GM12878 (cell line): ENCODE data around the gene NUDT22. TPM values are rescaled to one million over a fixed set of nuclear protein-coding genes. Genes with fewer than 3 reads are reported as not detected.

Experiments
- BHLHE40 ChIP-seq, 2 experiments: fragments of 450-650 bp in 1 of 2; IDR thresholded peaks; 2 replicates each; pipeline ENCODE4 v1.6.1; 2011 to 2017; ENCODE audit warnings: low read depth in 2 of 2, borderline replicate concordance in 1 of 2, improper control_type of control experiment in 1 of 2, low read length in 1 of 2, mild to moderate bottlenecking in 1 of 2
- CEBPZ ChIP-seq: fragments of 150-350 bp; IDR thresholded peaks from 2 replicates; pipeline ENCODE4 v1.6.1; 2016; ENCODE audit warnings: low read depth, low read length
- CUX1 ChIP-seq: IDR thresholded peaks from 2 replicates; pipeline ENCODE4 v1.6.1; 2012; ENCODE audit warnings: improper control_type of control experiment, low read depth, low read length; ENCODE audit not compliant: insufficient replicate concordance
- E4F1 ChIP-seq: fragments of 450-650 bp; IDR thresholded peaks from 2 replicates; pipeline ENCODE4 v1.6.1; 2018; ENCODE audit warnings: borderline replicate concordance, mild to moderate bottlenecking; ENCODE audit not compliant: partially characterized antibody
- GATAD2B ChIP-seq: fragments of 450-650 bp; conservative IDR thresholded peaks from 2 replicates; pipeline ENCODE4 v1.6.1; 2017; ENCODE audit warnings: low read depth, mild to moderate bottlenecking, moderate library complexity
- MTA2 ChIP-seq: fragments of 450-650 bp; IDR thresholded peaks from 2 replicates; pipeline ENCODE4 v1.6.1; 2016; ENCODE audit warnings: low read depth, mild to moderate bottlenecking, moderate library complexity
- NR2F1 ChIP-seq: fragments of 450-650 bp; conservative IDR thresholded peaks from 2 replicates; pipeline ENCODE4 v1.6.1; 2017; ENCODE audit warnings: mild to moderate bottlenecking
- PML ChIP-seq: IDR thresholded peaks from 2 replicates; pipeline ENCODE4 v1.6.1; 2012; ENCODE audit warnings: low read length, inconsistent platforms
- POLR2A ChIP-seq: IDR thresholded peaks from 2 replicates; pipeline ENCODE4 v1.6.1; 2011; ENCODE audit warnings: low read depth, mild to moderate bottlenecking, low read length
- POU2F2 ChIP-seq: IDR thresholded peaks from 3 replicates; pipeline ENCODE4 v1.6.1; 2011; ENCODE audit warnings: low read depth, mild to moderate bottlenecking, low read length, borderline replicate concordance
- RELA ChIP-seq: fragments of 450-650 bp; IDR thresholded peaks from 2 replicates; pipeline ENCODE4 v1.8.0; 2014; ENCODE audit warnings: borderline replicate concordance; ENCODE audit not compliant: partially characterized antibody
- SMAD5 ChIP-seq: IDR thresholded peaks from 2 replicates; pipeline ENCODE4 v1.6.1; 2016; ENCODE audit warnings: antibody characterized with exemption, low read depth
- SREBF2 ChIP-seq: IDR thresholded peaks from 2 replicates; pipeline ENCODE4 v1.6.1; 2012; ENCODE audit warnings: mild to moderate bottlenecking, low read length
- SRF ChIP-seq, 2 experiments: IDR thresholded peaks; 2 replicates each; pipeline ENCODE4 v1.6.1; 2011; ENCODE audit warnings: low read depth in 2 of 2, low read length in 2 of 2, mild to moderate bottlenecking in 1 of 2, moderate library complexity in 1 of 2
- STAT3 ChIP-seq: IDR thresholded peaks from 2 replicates; pipeline ENCODE4 v1.6.1; 2011; ENCODE audit warnings: low read depth, low read length, improper control_type of control experiment
- USF1 ChIP-seq: IDR thresholded peaks from 2 replicates; pipeline ENCODE4 v1.6.1; 2011; ENCODE audit warnings: borderline replicate concordance, low read depth, mild to moderate bottlenecking, moderate library complexity, mixed read lengths, low read length; ENCODE audit not compliant: insufficient read depth; ENCODE audit errors: extremely low read length
- ZNF217 ChIP-seq: fragments of 450-650 bp; IDR thresholded peaks from 2 replicates; pipeline ENCODE4 v1.6.1; 2017; ENCODE audit warnings: antibody characterized with exemption, mild to moderate bottlenecking
- ZNF384 ChIP-seq: IDR thresholded peaks from 2 replicates; pipeline ENCODE4 v1.6.1; 2012; ENCODE audit warnings: low read depth, mild to moderate bottlenecking, low read length, improper control_type of control experiment, borderline replicate concordance
- polyA plus RNA-seq, 11 experiments: library from polyadenylated mRNA; depleted of rRNA in 4 of 11; unstranded in 6 of 11; stranded (reverse) in 5 of 11; fragments of >200 nt; fragmentation: Nextera tagmentation in 4 of 11; fragmentation: Illumina TruSeq in 1 of 11; extraction: Ambion mirVana in 4 of 11; extraction: Trizol in 1 of 11; gene quantifications; 1 replicate in 1 of 11; 2 replicates in 10 of 11; pipeline versions ENCODE4 v1.2.1 to v1.2.3, GENCODE V29; 2011 to 2016; ENCODE audit warnings: inconsistent platforms in 2 of 11, missing spikeins in 2 of 11, low read depth in 1 of 11
- total RNA-seq, 4 experiments: library from RNA; depleted of rRNA in 3 of 4; stranded (reverse); fragments of >200 nt in 3 of 4; fragmentation: Illumina TruSeq in 1 of 4; extraction: Trizol in 1 of 4; gene quantifications; 2 replicates each; pipeline versions ENCODE4 v1.2.1 to v1.2.3, GENCODE V29; 2013 to 2021

Gene NUDT22
- total and polyA plus RNA-seq, 10 of the 15 experiments (the other 5 are each of a cell fraction or from before 2014, with no cell fraction given), result 6.7 to 115 (median 64.7) TPM

GRCh38 chr11:64269540-64270220 is 43.6 kb downstream of the NUDT22 start (continued):
- peak; percentile 63; the same call in 1 of the 2 replicates for TF ChIP-seq PML
- TF ChIP-seq NR2F1, result peak; percentile 91
- TF ChIP-seq SMAD5, result peak; percentile 23
- peak; percentile 32 to 40; a peak in 2 of 4 replicates for TF ChIP-seq BHLHE40 (IDR thresholded peaks at IDR 0.05; ENCODE audit: borderline replicate concordance in 1 of 2, low read depth in 2 of 2, low read length in 1 of 2)
- TF ChIP-seq SRF (IDR thresholded peaks at IDR 0.05; ENCODE audit: low read depth in 2 of 2, low read length in 2 of 2), result peak; percentile 68 to 85
- TF ChIP-seq ZNF384, result no peak
- peak; percentile 15 for TF ChIP-seq RELA
- peak; percentile 77 for TF ChIP-seq POLR2A
- no peak for TF ChIP-seq ZNF217
- no peak for TF ChIP-seq STAT3
- TF ChIP-seq USF1, result no peak
- TF ChIP-seq E4F1, result peak; percentile 88
- TF ChIP-seq CEBPZ, result peak; percentile 33; the same call in 1 of the 2 replicates
- peak; percentile 51 for TF ChIP-seq CUX1
- peak; percentile 17 for TF ChIP-seq GATAD2B
- TF ChIP-seq SREBF2, result peak; percentile 52; the same call in 1 of the 2 replicates
- TF ChIP-seq POU2F2, result peak; percentile 92; the same call in 2 of the 3 replicates
- peak; percentile 97 for TF ChIP-seq MTA2
